ENCODE measurements around the gene DBI. TPM values are rescaled to one million over a fixed set of nuclear protein-coding genes. Genes with fewer than 3 reads are reported as not detected.

DBI gene
- polyA plus RNA-seq, 1 of the 3 experiments (the other 2 are of a cell fraction) = 150 TPM

DNA sequence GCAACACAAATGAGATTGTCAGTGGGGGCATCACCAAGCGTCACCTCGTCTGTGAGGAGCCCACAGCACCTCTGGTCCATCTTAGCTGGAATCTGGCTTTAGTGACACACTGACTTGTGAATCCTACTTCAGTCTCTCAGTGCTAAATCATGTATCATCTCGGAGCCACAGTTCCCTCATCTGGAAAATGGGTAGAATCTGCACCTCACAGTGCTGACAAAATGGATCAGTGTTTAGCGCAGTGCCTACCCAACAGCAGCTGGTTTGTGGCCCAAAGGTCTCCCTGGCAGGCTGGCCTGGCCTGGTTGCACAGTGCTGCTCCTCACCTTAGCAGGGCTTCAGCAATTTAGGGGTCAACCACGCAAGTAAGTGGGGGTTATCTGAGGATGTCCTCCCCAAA lies 10.0 kb downstream of the DBI start:
- Histone ChIP-seq H3K36me3 (replicated peaks in 1 of 2; ENCODE audit: control insufficient read depth in 1 of 2, insufficient read depth in 2 of 2, low read length in 1 of 2) (peaks cover 18 to 19% of the 10 kb centered on the region in 2 experiments), H3K4me2 (no peak overlapping the region), H3K79me2 (ENCODE audit: insufficient read depth) (no peaks in the 10 kb centered on the region), H3K9me2 (no peaks in the 10 kb centered on the region), H3K9ac (no peak overlapping the region), H2AFZ (ENCODE audit: low read depth) (no peak overlapping the region), H3K4me1 (ENCODE audit: control insufficient read depth in 1 of 2, insufficient read depth in 2 of 2, low read depth in 1 of 2, low read length in 1 of 2) (peaks cover 0 to 2% of the 10 kb centered on the region in 2 experiments; a peak in 1 of 4 replicates), H3K27ac (ENCODE audit: low read depth in 2 of 2, low read length in 1 of 2) (no peak overlapping the region), H4K20me1 (ENCODE audit: insufficient read depth) (no peaks in the 10 kb centered on the region), H3K4me3 (ENCODE audit: low read depth in 2 of 2, low read length in 1 of 2) (no peak overlapping the region), H3K27me3 (ENCODE audit: insufficient read depth) (no peaks in the 10 kb centered on the region), H3F3A (replicated peaks; ENCODE audit: insufficient read depth) (no peaks in the 10 kb centered on the region), H3K9me3 (no peaks in the 10 kb centered on the region)
- POLR2A ChIA-PET = no interaction called here
- no peak for TF ChIP-seq JUND (IDR thresholded peaks at IDR 0.05)
- no peak for TF ChIP-seq NFIC (IDR thresholded peaks at IDR 0.05; ENCODE audit: borderline replicate concordance)
- no peak for TF ChIP-seq NRF1 (IDR thresholded peaks at IDR 0.05; ENCODE audit: low read depth, low read length)
- TF ChIP-seq, protein P1, sequence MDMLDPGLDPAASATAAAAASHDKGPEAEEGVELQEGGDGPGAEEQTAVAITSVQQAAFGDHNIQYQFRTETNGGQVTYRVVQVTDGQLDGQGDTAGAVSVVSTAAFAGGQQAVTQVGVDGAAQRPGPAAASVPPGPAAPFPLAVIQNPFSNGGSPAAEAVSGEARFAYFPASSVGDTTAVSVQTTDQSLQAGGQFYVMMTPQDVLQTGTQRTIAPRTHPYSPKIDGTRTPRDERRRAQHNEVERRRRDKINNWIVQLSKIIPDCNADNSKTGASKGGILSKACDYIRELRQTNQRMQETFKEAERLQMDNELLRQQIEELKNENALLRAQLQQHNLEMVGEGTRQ (IDR thresholded peaks at IDR 0.05; ENCODE audit: borderline replicate concordance, low read depth, low read length) = no peak
- no peak for TF ChIP-seq TEAD4 (IDR thresholded peaks at IDR 0.05; ENCODE audit: borderline replicate concordance, insufficient read depth)
- TF ChIP-seq GABPA (IDR thresholded peaks at IDR 0.05; ENCODE audit: low read depth) = no peak
- no peak for TF ChIP-seq TAF1 (IDR thresholded peaks at IDR 0.05; ENCODE audit: borderline replicate concordance, low read depth, low read length)
- no peak for TF ChIP-seq FOSL2 (IDR thresholded peaks at IDR 0.05; ENCODE audit: borderline replicate concordance, low read depth)
- no peak for TF ChIP-seq POLR2AphosphoS5 (IDR thresholded peaks at IDR 0.05; ENCODE audit: low read depth, low read length)
- TF ChIP-seq CHD2 (IDR thresholded peaks at IDR 0.05; ENCODE audit: low read length, partially characterized antibody) = no peak
- TF ChIP-seq YY1 (IDR thresholded peaks at IDR 0.05; ENCODE audit: low read depth) = no peak
- no peak for TF ChIP-seq SIN3A (IDR thresholded peaks at IDR 0.05; ENCODE audit: borderline replicate concordance, low read depth, low read length)
- TF ChIP-seq, protein P2, sequence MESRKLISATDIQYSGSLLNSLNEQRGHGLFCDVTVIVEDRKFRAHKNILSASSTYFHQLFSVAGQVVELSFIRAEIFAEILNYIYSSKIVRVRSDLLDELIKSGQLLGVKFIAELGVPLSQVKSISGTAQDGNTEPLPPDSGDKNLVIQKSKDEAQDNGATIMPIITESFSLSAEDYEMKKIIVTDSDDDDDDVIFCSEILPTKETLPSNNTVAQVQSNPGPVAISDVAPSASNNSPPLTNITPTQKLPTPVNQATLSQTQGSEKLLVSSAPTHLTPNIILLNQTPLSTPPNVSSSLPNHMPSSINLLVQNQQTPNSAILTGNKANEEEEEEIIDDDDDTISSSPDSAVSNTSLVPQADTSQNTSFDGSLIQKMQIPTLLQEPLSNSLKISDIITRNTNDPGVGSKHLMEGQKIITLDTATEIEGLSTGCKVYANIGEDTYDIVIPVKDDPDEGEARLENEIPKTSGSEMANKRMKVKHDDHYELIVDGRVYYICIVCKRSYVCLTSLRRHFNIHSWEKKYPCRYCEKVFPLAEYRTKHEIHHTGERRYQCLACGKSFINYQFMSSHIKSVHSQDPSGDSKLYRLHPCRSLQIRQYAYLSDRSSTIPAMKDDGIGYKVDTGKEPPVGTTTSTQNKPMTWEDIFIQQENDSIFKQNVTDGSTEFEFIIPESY (IDR thresholded peaks at IDR 0.05; ENCODE audit: borderline replicate concordance, low read depth) = no peak
- TF ChIP-seq TCF12 (IDR thresholded peaks at IDR 0.05) = no peak
- TF ChIP-seq, protein P3, sequence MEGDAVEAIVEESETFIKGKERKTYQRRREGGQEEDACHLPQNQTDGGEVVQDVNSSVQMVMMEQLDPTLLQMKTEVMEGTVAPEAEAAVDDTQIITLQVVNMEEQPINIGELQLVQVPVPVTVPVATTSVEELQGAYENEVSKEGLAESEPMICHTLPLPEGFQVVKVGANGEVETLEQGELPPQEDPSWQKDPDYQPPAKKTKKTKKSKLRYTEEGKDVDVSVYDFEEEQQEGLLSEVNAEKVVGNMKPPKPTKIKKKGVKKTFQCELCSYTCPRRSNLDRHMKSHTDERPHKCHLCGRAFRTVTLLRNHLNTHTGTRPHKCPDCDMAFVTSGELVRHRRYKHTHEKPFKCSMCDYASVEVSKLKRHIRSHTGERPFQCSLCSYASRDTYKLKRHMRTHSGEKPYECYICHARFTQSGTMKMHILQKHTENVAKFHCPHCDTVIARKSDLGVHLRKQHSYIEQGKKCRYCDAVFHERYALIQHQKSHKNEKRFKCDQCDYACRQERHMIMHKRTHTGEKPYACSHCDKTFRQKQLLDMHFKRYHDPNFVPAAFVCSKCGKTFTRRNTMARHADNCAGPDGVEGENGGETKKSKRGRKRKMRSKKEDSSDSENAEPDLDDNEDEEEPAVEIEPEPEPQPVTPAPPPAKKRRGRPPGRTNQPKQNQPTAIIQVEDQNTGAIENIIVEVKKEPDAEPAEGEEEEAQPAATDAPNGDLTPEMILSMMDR (IDR thresholded peaks at IDR 0.05) = no peak
- TF ChIP-seq MXI1 (IDR thresholded peaks at IDR 0.05; ENCODE audit: low read depth, low read length) = no peak
- no peak for TF ChIP-seq RFX5 (IDR thresholded peaks at IDR 0.05; ENCODE audit: low read length)
- no peak for DNase-seq
- CTCF ChIA-PET = interaction anchor here (0.8 kb wide), 1 partner anchor 100 kb away, joined by 3 read pairs; no protein-coding TSS in a partner anchor
- WGBS (ENCODE audit: low lambda C conversion rate) = 78% methylated on average over 3 of the region's 5 CpGs

All from SK-N-SH (cell line).